GM18909 (cell line): ENCODE measurements around the gene TBC1D4.

Experiments
- ATAC-seq: cut with Tn5 transposase; IDR thresholded peaks from one replicate; pipeline ENCODE4 v1.9.1; 2021; ENCODE audit warnings: mild to moderate bottlenecking; ENCODE audit not compliant: unreplicated experiment, poor library complexity

TBC1D4 gene

GRCh38 chr13:75236774-75237173 is 245.2 kb downstream of the TBC1D4 start:
- ATAC-seq, result no peak
